Small intestine (tissue), 7 donors: ENCODE results near the gene ZNF841. TPM values are rescaled to one million over a fixed set of nuclear protein-coding genes. Genes with fewer than 3 reads are reported as not detected.

Experiments used
- DNase-seq, 2 donors: peaks; one replicate each; pipeline versions ENCODE4 v3.0.0 to v3.0.0-alpha.2; 2013
- FAIRE-seq: peaks from 2 replicates; lab custom pipeline; 2012; peaks lifted over from hg19 to GRCh38; lab: Jason Lieb, UNC
- H3K27ac ChIP-seq, 3 donors: one replicate each; pipeline ENCODE4 v1.5.1; 2013; ENCODE audit warnings: low read length in 2 of 3, mild to moderate bottlenecking in 2 of 3, control low read depth in 1 of 3, inconsistent platforms in 1 of 3, low read depth in 1 of 3, moderate library complexity in 1 of 3
- H3K27me3 ChIP-seq, 3 donors: one replicate each; pipeline ENCODE4 v1.6.1; 2013; ENCODE audit warnings: low read length in 3 of 3, inconsistent platforms in 1 of 3; ENCODE audit not compliant: control insufficient read depth in 3 of 3, insufficient read depth in 3 of 3
- H3K36me3 ChIP-seq, 3 donors: one replicate each; pipeline ENCODE4 v1.6.1; 2013; ENCODE audit warnings: low read length in 3 of 3, inconsistent platforms in 1 of 3, low read depth in 1 of 3, mild to moderate bottlenecking in 1 of 3, moderate library complexity in 1 of 3; ENCODE audit not compliant: control insufficient read depth in 3 of 3, insufficient read depth in 2 of 3
- H3K4me1 ChIP-seq, 3 donors: one replicate each; pipeline ENCODE4 v1.6.1; 2013; ENCODE audit warnings: low read length in 2 of 3, inconsistent platforms in 1 of 3, low read depth in 1 of 3, mild to moderate bottlenecking in 1 of 3, moderate library complexity in 1 of 3; ENCODE audit not compliant: control insufficient read depth in 3 of 3, insufficient read depth in 2 of 3
- H3K4me3 ChIP-seq, 3 donors: one replicate each; pipeline ENCODE4 v1.5.1; 2013; ENCODE audit warnings: low read length in 3 of 3, control low read depth in 1 of 3, inconsistent platforms in 1 of 3, low read depth in 1 of 3, mild to moderate bottlenecking in 1 of 3, moderate library complexity in 1 of 3
- H3K9me3 ChIP-seq, 2 donors: one replicate each; pipeline ENCODE4 v1.6.1; 2013; ENCODE audit warnings: low read depth in 1 of 2, low read length in 1 of 2; ENCODE audit not compliant: control insufficient read depth in 2 of 2, insufficient read depth in 1 of 2
- WGBS, 3 donors: extraction: QIAGEN DNeasy Blood & Tissue Kit; methylation state at CpG; one replicate each; pipeline ENCODE4 v1.1.7; 2013; 5-methylcytosine and 5-hydroxymethylcytosine counted together
- polyA plus RNA-seq, 4 donors: library from polyadenylated mRNA; stranded (reverse) in 3 of 4; unstranded in 1 of 4; fragments of 200-250 nt in 3 of 4; fragments of 120-200 nt in 1 of 4; gene quantifications; one replicate each; pipeline versions ENCODE4 v1.2.1 to v1.2.3, GENCODE V29; 2013
- donor health status: healthy with polysubstance abuse.
- donor health status: control.
- donor health status: control.
- donor health status: Bipolar disorder and iron deficiency.
- donor health status: healthy.

The ZNF841 gene
- polyA plus RNA-seq, 4 donors: 4.1 to 24.7 (median 8.7) TPM

- DNase-seq (no peak), FAIRE-seq (no peak)
- Histone ChIP-seq H3K4me3 (no peak overlapping the region), H3K27ac (no peak overlapping the region), H3K9me3 (peaks cover 11 to 60% of the 10 kb centered on the region in 2 donors), H3K4me1 (no peaks in the 10 kb centered on the region), H3K27me3 (no peaks in the 10 kb centered on the region), H3K36me3 (peaks cover 25 to 45% (median 26%) of the 10 kb centered on the region in 3 donors)
- 97 to 98% (median 97%) methylated on average over 3 of the region's 3 CpGs for WGBS, 3 donors
Measured at GRCh38 chr19:52120286-52120685, 24.7 kb upstream of the ZNF841 start.

- Histone ChIP-seq H3K27ac (no peak overlapping the region), H3K27me3 (no peaks in the 10 kb centered on the region), H3K4me1 (no peaks in the 10 kb centered on the region), H3K4me3 (no peak overlapping the region), H3K36me3 (peaks cover 9 to 28% (median 10%) of the 10 kb centered on the region in 3 donors), H3K9me3 (peaks cover 13 to 62% of the 10 kb centered on the region in 2 donors)
- DNase-seq: no peak
- 96 to 97% (median 96%) methylated on average over 12 of the region's 12 CpGs for WGBS, 3 donors
- FAIRE-seq: no peak
Measured at GRCh38 chr19:52115526-52116053, 20.0 kb upstream of the ZNF841 start.

DNA sequence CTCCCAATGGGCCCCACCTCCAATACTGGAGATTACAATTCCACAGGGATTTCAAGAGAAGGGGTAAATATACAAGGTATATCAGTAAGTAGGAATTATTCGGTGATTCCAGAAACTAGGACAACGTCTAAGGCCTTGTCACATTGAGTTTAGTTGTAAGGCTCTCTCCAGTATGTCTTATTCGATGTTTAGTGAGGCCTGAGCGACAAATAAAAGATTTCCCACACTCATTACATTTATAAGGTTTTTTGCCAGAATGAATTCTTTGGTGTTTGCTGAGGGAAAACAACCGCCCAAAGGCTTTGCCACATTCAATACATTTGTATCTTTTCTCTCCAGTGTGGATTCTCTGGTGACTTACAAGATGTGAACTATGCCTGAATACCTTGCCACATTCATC is 19.1 kb upstream of the ZNF841 start:
- WGBS, 3 donors: 96 to 98% (median 96%) methylated on average over 5 of the region's 5 CpGs
- H3K4me1 ChIP-seq: no peaks in the 10 kb centered on the region
- FAIRE-seq (no peak), DNase-seq (no peak)
- H3K9me3 ChIP-seq: peaks cover 13 to 68% of the 10 kb centered on the region in 2 donors
- peaks cover 9 to 26% (median 10%) of the 10 kb centered on the region in 3 donors for H3K36me3 ChIP-seq
- H3K27me3 ChIP-seq: no peaks in the 10 kb centered on the region
- no peak overlapping the region for H3K27ac ChIP-seq
- no peak overlapping the region for H3K4me3 ChIP-seq

GRCh38 chr19:52112624-52113023 is 17.1 kb upstream of the ZNF841 start:
- peaks cover 8 to 61% of the 10 kb centered on the region in 2 donors for H3K9me3 ChIP-seq
- WGBS, 3 donors: 79 to 88% (median 81%) methylated on average over 3 of the region's 3 CpGs

DNA sequence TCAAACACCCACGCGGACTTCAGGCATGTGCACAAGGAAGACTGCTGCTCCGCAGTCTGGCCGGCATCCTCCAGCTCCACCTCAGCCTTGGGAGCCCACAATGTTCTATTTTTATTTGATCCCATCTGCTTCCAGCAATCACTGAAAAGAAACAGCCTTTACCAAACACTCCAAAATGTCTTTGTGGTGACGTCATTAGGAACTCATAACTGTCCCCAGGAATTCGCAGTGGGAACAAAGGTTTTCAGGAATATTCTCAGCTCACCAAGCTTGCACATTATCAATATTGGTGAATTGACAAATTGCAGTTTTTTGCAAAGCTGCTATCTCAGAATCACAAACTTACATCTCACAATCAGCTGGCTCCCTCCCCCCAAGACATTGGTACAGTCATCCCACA is 15.2 kb upstream of the ZNF841 start:
- H3K36me3 ChIP-seq: peaks cover 0 to 4% (median 0%) of the 10 kb centered on the region in 3 donors
- no peak for DNase-seq
- no peaks in the 10 kb centered on the region for H3K4me1 ChIP-seq
- peaks cover 6 to 62% of the 10 kb centered on the region in 2 donors for H3K9me3 ChIP-seq
- no peak overlapping the region for H3K27ac ChIP-seq
- FAIRE-seq: no peak
- H3K27me3 ChIP-seq: no peaks in the 10 kb centered on the region
- H3K4me3 ChIP-seq: no peak overlapping the region
- 89 to 95% (median 91%) methylated on average over 6 of the region's 6 CpGs for WGBS, 3 donors

More at GRCh38 chr19:52112624-52113023, 17.1 kb upstream of the ZNF841 start:
- Histone ChIP-seq H3K27ac (no peak overlapping the region), H3K4me1 (no peaks in the 10 kb centered on the region), H3K4me3 (no peak overlapping the region), H3K27me3 (no peaks in the 10 kb centered on the region), H3K36me3 (peaks cover 0 to 15% (median 6%) of the 10 kb centered on the region in 3 donors)
- FAIRE-seq: no peak
- DNase-seq: no peak

GRCh38 chr19:52102782-52103181 is 7.2 kb upstream of the ZNF841 start:
- H3K4me3 ChIP-seq: no peak overlapping the region
- no peaks in the 10 kb centered on the region for H3K4me1 ChIP-seq
- 94 to 100% (median 98%) methylated on average over 1 of the region's 1 CpG for WGBS, 3 donors
- DNase-seq (no peak), FAIRE-seq (no peak)
- peaks cover 2 to 40% of the 10 kb centered on the region in 2 donors for H3K9me3 ChIP-seq
- no peaks in the 10 kb centered on the region for H3K36me3 ChIP-seq
- no peak overlapping the region for H3K27ac ChIP-seq
- no peaks in the 10 kb centered on the region for H3K27me3 ChIP-seq

DNA sequence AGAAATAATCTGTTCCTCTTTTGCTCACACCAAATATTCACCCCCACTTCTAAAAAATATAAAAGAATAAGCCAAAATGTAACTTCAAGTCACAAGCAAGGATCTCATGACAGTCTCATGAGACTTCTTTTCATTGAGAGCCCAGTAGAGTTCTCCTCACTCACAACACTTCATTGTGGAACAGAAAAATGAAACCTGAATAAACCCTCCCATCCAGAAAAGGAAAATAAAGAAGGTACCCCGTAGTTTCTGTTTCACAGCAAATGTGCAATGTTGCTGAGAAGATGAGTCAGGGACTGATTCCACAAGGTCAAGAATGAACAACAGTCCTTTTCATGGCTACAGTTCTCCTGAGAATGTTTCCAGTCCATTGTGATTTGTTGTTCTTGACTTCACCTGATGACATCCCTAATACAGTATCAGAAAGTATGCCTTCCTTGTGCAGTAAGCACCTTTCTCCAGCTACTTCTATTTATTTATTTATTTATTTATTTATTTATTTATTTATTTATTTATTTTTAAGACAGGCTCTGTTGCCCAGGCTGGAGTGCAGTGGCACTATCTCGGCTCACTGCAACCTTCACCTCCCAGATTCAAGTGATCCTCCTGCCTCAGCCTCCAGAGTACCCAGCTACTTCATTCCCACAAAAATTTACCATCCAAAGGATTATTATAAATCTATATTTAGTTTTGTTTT is 6.4 kb upstream of the ZNF841 start:
- Histone ChIP-seq H3K4me1 (no peaks in the 10 kb centered on the region), H3K4me3 (no peak overlapping the region), H3K27ac (no peak overlapping the region), H3K27me3 (peaks cover 0 to 1% (median 0%) of the 10 kb centered on the region in 3 donors), H3K9me3 (peaks cover 2 to 42% of the 10 kb centered on the region in 2 donors), H3K36me3 (no peaks in the 10 kb centered on the region)
- FAIRE-seq: no peak
- 72 to 82% (median 82%) methylated on average over 2 of the region's 2 CpGs for WGBS, 3 donors
- no peak for DNase-seq

- WGBS, 3 donors: 89 to 96% (median 92%) methylated on average over 2 of the region's 2 CpGs
- FAIRE-seq: no peak
- no peak overlapping the region for H3K4me3 ChIP-seq
Measured at GRCh38 chr19:52099497-52100138, 4.1 kb upstream of the ZNF841 start.

More at GRCh38 chr19:52099497-52100138, 4.1 kb upstream of the ZNF841 start:
- Histone ChIP-seq H3K27ac (no peak overlapping the region), H3K36me3 (no peaks in the 10 kb centered on the region), H3K9me3 (peaks cover 2 to 34% of the 10 kb centered on the region in 2 donors), H3K27me3 (peaks cover 0 to 1% (median 0%) of the 10 kb centered on the region in 3 donors), H3K4me1 (no peaks in the 10 kb centered on the region)
- DNase-seq: no peak
